ENCODE results near the gene CRB1.
"Not testable (repeated sequence)": the region's sequence is repeated elsewhere in the genome, so short reads cannot be mapped to it uniquely, and the experiment has no call there.

DNA sequence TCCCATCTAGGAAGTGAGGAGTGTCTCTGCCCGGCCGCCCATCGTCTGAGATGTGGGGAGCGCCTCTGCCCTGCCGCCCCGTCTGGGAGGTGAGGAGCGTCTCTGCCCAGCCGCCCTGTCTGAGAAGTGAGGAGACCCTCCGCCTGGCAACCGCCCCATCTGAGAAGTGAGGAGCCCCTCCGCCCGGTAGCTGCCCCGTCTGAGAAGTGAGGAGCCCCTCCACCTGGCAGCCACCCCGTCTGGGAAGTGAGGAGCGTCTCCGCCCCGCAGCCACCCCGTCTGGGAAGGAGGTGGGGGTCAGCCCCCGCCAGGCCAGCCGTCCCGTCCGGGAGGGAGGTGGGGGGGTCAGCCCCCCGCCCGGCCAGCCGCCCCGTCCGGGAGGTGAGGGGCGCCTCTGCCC, 137.6 kb downstream of the CRB1 start:
- TF ChIP-seq, protein P1, sequence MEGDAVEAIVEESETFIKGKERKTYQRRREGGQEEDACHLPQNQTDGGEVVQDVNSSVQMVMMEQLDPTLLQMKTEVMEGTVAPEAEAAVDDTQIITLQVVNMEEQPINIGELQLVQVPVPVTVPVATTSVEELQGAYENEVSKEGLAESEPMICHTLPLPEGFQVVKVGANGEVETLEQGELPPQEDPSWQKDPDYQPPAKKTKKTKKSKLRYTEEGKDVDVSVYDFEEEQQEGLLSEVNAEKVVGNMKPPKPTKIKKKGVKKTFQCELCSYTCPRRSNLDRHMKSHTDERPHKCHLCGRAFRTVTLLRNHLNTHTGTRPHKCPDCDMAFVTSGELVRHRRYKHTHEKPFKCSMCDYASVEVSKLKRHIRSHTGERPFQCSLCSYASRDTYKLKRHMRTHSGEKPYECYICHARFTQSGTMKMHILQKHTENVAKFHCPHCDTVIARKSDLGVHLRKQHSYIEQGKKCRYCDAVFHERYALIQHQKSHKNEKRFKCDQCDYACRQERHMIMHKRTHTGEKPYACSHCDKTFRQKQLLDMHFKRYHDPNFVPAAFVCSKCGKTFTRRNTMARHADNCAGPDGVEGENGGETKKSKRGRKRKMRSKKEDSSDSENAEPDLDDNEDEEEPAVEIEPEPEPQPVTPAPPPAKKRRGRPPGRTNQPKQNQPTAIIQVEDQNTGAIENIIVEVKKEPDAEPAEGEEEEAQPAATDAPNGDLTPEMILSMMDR (IDR thresholded peaks at IDR 0.05; ENCODE audit: borderline replicate concordance, extremely low read depth, low read length, poor library complexity, severe bottlenecking) = not testable (repeated sequence)
- TF ChIP-seq EZH2 (IDR thresholded peaks at IDR 0.05; ENCODE audit: borderline replicate concordance, low read depth, low read length, severe bottlenecking) = not testable (repeated sequence)
